HG03457 (cell line): ENCODE results near the gene LAMA2.

Source experiments
- ATAC-seq: cut with Tn5 transposase; IDR thresholded peaks from one replicate; pipeline ENCODE4 v1.9.1; 2021; ENCODE audit warnings: moderate number of reproducible peaks; ENCODE audit not compliant: unreplicated experiment

LAMA2 gene

DNA sequence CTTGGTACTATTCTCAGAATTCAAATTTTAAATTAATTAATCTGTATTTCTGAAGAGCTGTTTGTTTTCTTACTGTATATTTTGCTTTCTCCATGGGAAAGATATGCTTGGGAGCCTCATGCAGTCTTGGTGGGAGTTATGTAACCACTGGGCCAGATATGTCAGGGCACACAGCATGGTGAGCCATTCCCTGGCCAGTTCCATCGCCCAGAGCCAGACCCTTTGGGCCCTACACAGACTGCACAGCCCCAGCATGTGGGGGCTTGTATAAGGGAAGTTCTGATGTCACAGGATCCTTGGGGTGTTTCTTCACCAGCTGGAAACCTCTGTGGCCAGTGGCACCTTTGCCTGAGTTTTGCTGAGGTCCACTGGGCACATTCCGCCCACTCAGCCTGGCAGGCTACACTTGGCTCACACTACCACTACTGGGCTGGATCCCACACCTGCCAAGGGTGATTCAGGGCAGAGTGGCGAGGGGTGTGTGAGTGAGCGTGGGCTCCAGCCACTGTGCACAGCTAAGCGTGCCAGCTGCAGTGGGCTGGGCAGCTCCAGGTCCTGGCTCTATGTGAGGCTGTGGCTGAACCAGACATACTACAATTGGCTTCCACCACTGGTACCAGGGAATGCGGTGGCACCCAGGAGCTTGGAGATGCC, 533.5 kb downstream of the LAMA2 start:
- no peak for ATAC-seq

GRCh38 chr6:129417416-129418086, 534.6 kb downstream of the LAMA2 start:
- ATAC-seq: no peak

- ATAC-seq: no peak
Observed at GRCh38 chr6:129419324-129419723, 536.4 kb downstream of the LAMA2 start.

GRCh38 chr6:129426343-129426742, 543.4 kb downstream of the LAMA2 start:
- ATAC-seq: no peak

DNA sequence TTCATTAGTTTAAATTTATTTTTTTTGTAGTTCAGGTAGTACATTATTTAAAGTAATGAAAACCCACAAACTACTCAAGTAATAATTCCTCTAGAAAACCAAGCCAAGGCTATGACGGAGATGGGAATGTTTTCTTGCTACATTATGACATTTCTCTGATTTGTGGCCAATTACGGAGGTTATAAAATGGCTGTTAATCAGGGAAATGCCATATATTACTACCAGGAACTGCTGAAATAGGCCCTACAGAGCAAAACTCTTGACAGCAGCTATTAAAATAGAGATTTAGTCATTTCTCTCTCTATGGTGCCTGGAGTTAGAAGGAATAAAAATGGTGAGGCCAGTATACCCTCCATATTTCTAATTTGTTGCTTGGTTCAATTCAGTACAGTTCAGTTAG, 547.0 kb downstream of the LAMA2 start:
- no peak for ATAC-seq

- ATAC-seq: no peak
Observed at GRCh38 chr6:129432738-129433137, 549.8 kb downstream of the LAMA2 start.

DNA sequence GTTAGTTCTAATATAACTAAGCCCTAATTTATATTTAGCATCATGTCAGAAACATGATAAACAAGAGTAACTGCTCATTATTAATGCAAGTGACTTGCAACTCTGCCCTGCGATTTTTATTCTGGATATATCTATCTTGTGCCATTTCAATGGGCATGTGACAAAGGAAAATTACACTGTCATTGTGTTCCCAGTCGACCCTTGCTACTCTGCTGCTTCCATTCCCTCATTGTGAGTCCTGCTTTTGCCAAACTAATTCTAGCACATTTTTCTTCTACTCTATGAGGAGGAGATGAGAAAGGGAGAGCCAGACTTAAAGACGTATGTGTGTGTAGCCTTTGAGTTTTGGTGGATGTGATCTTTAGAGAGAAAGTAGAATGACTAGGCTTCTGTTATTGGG, 551.2 kb downstream of the LAMA2 start:
- no peak for ATAC-seq

DNA sequence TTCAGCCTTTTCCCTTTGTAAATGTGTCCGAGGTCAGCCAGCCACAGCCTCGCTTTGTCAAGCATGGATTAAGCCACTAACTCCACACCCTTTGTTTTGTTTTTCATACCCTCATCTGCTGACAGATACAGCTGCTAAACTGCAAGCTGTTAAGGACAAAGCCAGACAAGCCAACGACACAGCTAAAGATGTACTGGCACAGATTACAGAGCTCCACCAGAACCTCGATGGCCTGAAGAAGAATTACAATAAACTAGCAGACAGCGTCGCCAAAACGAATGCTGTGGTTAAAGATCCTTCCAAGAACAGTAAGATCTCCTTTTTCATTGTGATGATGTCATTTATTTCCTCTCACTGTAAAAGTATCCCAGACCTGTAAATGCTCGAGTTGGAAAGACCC, 557.8 kb downstream of the LAMA2 start:
- ATAC-seq: no peak

DNA sequence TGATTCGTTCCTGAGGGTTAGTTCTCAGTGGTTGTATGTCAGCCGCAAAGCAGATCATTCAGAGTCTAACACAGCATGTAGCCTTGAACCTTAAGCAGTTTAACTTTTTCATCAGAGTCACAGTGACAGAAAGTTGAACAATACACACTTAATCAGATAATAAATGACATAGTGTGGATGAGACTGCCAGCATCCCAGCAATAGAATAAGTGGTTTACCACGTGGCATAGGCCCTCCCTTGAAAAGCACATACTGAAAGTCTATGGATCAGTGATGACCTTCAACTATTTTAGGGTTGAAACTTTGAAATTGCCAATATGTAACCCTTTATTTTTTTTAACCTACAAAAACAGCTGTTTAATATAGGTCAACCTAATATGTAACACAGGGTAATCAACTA, 561.7 kb downstream of the LAMA2 start:
- no peak for ATAC-seq

DNA sequence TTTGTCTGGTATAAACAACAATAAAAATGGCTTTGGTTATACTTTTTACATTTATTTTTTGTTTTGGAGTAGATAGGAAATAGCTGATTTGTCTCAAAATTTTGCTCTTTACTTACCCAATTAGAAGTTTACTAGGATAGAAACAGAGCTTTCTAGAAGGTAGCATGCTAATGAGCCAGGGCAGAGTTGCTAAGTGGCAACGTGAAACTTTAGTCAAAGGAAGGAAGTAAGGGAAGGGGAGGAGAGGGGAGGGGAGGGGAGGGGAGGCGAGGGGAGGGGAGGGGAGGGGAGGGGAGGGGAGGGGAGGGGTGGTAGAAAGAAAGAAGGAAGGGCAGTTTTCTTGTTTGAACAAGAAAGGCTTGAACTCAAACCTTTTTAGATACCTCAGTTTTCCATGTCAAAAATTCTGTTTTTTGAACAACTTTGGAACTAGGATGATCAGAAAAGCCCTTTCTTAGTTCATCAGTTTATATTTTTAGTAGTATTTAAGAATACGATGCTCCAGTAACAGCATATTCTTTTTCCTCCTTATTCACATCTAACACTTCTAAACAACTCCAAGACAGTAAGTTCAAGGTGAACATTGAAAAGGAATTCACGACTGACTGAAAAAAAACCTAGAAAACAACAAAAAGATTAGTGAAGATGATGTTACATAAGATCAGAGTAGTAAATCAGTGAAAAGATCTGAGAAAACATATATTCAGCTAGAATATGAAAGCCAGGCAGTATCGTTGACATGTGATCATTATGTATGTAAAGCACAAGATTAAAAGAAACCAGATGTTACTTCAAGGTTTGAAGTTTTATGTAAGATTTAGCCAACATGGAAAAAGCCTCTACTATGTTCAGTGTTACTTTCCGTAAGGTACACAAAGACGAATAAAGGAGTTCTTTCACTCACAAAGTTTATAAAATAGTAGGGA, 563.6 kb downstream of the LAMA2 start:
- no peak for ATAC-seq

GRCh38 chr6:129447198-129447565, 564.2 kb downstream of the LAMA2 start:
- no peak for ATAC-seq

GRCh38 chr6:129448965-129449364, 566.0 kb downstream of the LAMA2 start:
- peak; percentile 98 for ATAC-seq

- no peak for ATAC-seq
Observed at GRCh38 chr6:129451187-129451586, 568.2 kb downstream of the LAMA2 start.

DNA sequence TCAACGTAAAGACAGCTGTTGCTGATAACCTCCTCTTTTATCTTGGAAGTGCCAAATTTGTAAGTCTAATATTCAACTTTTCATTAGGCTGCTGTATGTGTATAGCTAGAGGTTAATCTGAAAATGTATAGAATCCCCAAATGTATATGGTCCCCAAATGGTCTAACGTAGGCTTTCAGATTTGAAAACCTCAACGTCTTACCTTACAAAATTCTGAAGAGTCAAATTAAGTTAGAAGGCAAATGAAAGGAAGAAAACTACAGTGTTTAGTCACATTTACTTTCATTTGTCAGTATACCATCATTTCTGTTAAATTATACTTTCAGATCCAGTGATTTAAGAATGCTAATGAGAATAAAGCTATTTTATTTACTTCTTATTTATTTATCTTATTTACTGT, 570.1 kb downstream of the LAMA2 start:
- no peak for ATAC-seq

- ATAC-seq: no peak
Observed at GRCh38 chr6:129454488-129454887, 571.5 kb downstream of the LAMA2 start.

DNA sequence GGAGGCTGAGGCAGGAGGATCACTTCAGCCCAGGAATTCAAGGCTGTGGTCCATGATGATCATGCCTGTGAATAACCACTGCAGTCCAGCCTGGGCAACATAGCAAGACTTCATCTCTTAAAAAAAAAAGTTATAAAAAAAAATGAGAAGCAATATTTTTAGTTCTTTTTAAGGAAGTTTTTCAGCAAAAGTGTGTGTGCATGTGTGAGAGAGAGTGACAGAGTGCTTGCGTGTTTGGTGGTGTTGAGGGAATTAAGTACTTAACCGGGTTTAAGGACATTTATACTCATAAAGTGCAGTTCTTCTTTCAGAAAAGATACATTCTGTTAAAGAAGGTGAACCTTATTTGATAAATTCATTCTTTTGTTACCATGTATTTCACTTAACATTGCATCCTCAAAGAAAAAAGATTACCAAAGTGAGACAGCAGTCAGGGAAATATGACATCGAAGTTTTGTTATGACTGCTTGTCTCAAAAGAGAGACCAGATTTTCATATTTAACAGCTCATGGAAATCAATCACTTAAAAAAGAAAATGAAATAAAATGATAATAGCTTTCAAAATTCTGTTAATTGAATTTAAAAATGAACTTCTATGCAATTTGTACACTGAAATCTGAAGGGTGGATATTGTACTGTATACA, 572.3 kb downstream of the LAMA2 start:
- ATAC-seq: no peak

- ATAC-seq: no peak
Observed at GRCh38 chr6:129460221-129460620, 577.3 kb downstream of the LAMA2 start.

GRCh38 chr6:129469070-129469662, 586.2 kb downstream of the LAMA2 start:
- ATAC-seq: no peak

- ATAC-seq: no peak
Observed at GRCh38 chr6:129472239-129472638, 589.3 kb downstream of the LAMA2 start.

DNA sequence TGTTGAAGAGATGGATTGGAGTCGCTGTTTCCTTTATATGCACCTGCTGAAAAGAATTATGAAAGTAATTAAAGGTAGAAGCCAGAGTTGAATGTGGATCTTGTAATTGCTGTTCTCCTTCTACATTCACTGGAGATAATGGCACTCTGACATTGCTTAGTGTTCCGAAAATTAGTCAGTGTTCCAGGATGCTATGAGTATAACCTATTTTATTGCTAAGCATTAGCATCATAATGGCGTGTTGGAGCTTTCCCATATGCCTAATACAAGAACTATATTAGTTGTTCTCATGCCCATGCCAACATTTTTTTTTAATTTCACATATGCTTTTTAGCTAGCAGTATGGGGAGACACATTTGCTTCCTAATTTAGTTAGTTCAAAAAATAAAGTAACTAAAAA, 590.6 kb downstream of the LAMA2 start:
- ATAC-seq: no peak
